Activated CD4-positive, alpha-beta T cell treated with anti-CD3 and anti-CD28 coated beads for 36 hours (primary cell): Measurements from ENCODE around the gene DGKD. TPM values are rescaled to one million over a fixed set of nuclear protein-coding genes. Genes with fewer than 3 reads are reported as not detected.

ENCODE experiments used
- ATAC-seq: fragments of 200-7000 bp; cut with Tn5 transposase; one replicate; pipeline ENCODE4 v1.10.0; 2021; ENCODE audit warnings: mild to moderate bottlenecking, moderate library complexity
- CTCF ChIA-PET: fragments of 350-600 bp; sonication (Branson Sonifier 250); formaldehyde crosslinking; loops from one replicate; lab custom pipeline; 2021; ENCODE audit warnings: antibody characterized with exemption; lab: Charles Lee
- POLR2A ChIA-PET: fragments of 350-600 bp; sonication (Branson Sonifier 250); formaldehyde crosslinking; loops from one replicate; lab custom pipeline; 2021; ENCODE audit warnings: antibody characterized with exemption, inconsistent platforms; lab: Charles Lee
- DNase-seq: peaks from one replicate; pipeline ENCODE4 v3.0.0-alpha.2; 2020
- H3K27ac Mint-ChIP-seq: one replicate; pipeline ENCODE4 v1.8.0; 2021; ENCODE audit warnings: mixed read lengths
- H3K27me3 Mint-ChIP-seq: one replicate; pipeline ENCODE4 v1.8.0; 2021; ENCODE audit warnings: mixed read lengths
- H3K36me3 Mint-ChIP-seq: one replicate; pipeline ENCODE4 v1.8.0; 2021; ENCODE audit warnings: low read depth, mixed read lengths
- H3K4me1 Mint-ChIP-seq: one replicate; pipeline ENCODE4 v1.8.0; 2021; ENCODE audit warnings: mixed read lengths
- H3K4me3 Mint-ChIP-seq: one replicate; pipeline ENCODE4 v1.8.0; 2021; ENCODE audit warnings: mild to moderate bottlenecking, moderate library complexity, mixed read lengths
- H3K9me3 Mint-ChIP-seq: one replicate; pipeline ENCODE4 v1.8.0; 2021; ENCODE audit warnings: low read depth, mixed read lengths
- intact Hi-C, 2 experiments: fragments of 100-400 bp; cut with DNase I in 1 of 2; cut with micrococcal nuclease in 1 of 2; formaldehyde crosslinking; loops; one replicate each; pipeline versions ENCODE4 v1.14.2 to v1.15.1; 2022 to 2024; cut with DNase I, micrococcal nuclease
- total RNA-seq, 2 experiments: library from RNA; stranded (reverse); gene quantifications; one replicate each; pipeline ENCODE4 v1.2.3, GENCODE V29; 2021

DGKD gene
- total RNA-seq, 2 experiments from 2014 or later: 57.0 to 62.6 TPM

DNA sequence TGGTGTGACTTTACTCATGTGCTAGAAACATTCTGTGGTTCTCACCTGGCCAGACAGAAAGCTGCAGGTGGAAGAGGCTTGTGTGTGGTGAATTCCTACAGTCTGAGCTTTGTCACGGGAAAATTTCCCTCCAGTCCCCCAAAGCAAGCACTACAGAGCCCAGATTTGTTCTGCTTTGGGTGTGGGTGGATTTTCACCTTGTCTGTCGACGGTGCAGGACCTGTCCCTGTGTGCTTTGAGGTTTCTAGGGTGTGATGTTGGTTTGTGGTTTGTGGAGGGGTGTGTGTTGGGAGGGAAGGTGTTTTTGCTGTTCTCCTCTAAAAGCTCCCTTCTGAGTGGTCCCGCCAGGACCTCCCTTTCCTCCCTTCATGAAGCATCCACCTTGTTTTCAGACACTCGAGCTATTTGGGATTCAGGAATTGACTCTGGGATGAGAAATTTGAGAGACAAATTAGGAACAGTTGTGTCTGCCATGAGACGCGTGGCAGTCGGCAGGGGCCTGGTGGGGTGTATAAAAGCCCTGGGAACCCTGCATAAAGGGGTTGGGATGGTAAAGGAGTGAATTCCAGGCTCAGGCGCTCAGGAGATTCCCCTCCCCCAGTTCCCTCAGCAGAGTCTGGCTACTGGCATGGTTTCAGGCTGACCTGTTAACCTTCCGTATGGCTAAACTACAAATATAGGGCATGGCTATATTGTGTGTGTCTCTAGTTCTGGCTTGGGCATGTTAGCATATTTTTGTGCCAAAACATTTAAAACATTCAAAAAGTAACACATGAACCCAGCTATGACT, 65.5 kb downstream of the DGKD start:
- H3K27me3 Mint-ChIP-seq: no peaks in the 10 kb centered on the region

DNA sequence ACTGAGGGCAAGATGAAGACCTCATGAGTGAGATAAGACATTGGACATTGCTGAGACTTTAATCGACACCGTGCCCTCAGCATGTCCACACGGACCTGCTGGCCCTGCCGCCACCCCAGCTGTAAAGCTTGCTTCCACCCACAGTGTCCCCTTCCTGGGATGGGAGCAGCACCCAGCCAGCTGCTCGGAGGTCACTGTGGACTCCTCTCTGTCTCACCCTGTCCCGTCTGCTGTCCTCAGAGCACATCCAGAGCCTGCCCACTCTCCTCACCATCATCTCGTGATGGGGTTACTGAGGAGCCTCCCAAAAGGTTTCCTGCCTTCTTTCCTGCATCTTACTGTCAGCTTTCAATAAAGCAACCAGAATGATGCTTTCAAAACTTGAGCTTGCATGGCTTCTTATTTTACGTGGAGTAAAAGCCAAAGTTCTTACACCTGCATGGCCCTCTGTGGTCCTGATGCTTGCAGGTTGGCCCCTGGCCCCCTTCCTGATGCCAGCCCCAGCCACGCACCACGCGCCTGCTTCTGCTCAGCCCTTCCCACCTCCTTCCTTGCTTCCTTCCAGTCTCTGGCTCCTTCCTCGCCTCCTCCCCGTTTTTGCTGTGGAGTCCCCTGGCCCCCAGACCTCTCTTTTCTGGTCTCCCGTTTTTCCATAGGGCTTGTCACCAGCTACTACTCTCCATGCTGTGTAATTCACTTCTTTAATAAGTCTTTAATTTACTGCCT, 67.0 kb downstream of the DGKD start:
- ATAC-seq (no peak), DNase-seq (no peak)
- H3K4me1 Mint-ChIP-seq: peaks cover 92% of the 10 kb centered on the region
- POLR2A ChIA-PET: no interaction called here
- H3K27me3 Mint-ChIP-seq: no peaks in the 10 kb centered on the region
- peaks cover 25% of the 10 kb centered on the region for H3K36me3 Mint-ChIP-seq
- peaks cover 3% of the 10 kb centered on the region for H3K9me3 Mint-ChIP-seq
- H3K4me3 Mint-ChIP-seq: peak overlapping the region; percentile 11
- intact Hi-C loops: no loop called here
- peak overlapping the region; percentile 80 for H3K27ac Mint-ChIP-seq
- CTCF ChIA-PET: interaction anchor here (0.7 to 10.4 kb wide), 4 partner anchors 11 to 153 kb away, joined by 3 to 102 read pairs (median 10); no protein-coding TSS in a partner anchor

More for the DNA sequence above, 65.5 kb downstream of the DGKD start:
- peak; percentile 67 for DNase-seq
- Mint-ChIP-seq H3K4me1 (peaks cover 96% of the 10 kb centered on the region), H3K27ac (peak overlapping the region; percentile 81), H3K36me3 (peaks cover 22% of the 10 kb centered on the region), H3K9me3 (no peaks in the 10 kb centered on the region), H3K4me3 (peak overlapping the region; percentile 63)
- intact Hi-C loops: loop anchor here in 1 of 2 experiments (5.0 to 10.0 kb wide), 3 partner anchors 152 to 875 kb away; partner anchors contain the start of gene HJURP
- POLR2A ChIA-PET: interaction anchor here (0.6 kb wide), 2 partner anchors 17 to 637 kb away, joined by 3 read pairs; no protein-coding TSS in a partner anchor
- ATAC-seq: peak; percentile 31
- CTCF ChIA-PET: interaction anchor here (0.5 to 10.4 kb wide), 10 partner anchors 10 to 391 kb away, joined by 3 to 102 read pairs (median 3); partner anchors contain the start of gene DGKD

DNA sequence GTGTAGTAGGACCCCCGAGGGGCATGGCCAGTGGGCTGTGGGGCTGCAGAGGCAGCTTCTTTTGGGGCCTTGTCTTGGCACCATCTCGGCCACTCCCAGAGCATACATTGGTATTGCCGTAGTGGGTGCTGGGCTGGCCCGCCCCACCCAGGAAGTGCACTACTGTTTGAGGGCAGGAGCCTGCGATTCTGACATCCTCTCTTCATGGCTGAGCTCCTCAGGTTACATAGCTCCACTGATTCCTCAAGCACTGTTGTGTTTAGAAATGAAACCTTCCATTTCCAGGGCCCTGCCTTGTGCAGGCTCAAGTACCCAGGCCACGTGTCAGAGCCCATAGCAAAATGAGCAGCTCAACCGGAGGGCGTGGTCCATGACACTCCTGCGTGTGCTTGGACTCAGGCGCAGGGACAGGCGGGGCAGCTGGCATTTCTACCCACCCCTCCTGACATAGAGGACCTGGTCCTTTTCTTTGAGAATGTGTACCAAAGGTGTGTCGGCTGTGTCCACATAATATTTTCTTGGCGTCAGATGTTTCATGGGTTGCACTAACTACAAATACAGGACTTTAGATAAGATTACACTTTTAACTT, 67.9 kb downstream of the DGKD start:
- peaks cover 94% of the 10 kb centered on the region for H3K4me1 Mint-ChIP-seq
- no peaks in the 10 kb centered on the region for H3K27me3 Mint-ChIP-seq
- ATAC-seq: peak; percentile 59
- H3K4me3 Mint-ChIP-seq: peak overlapping the region; percentile 11
- H3K9me3 Mint-ChIP-seq: peaks cover 10% of the 10 kb centered on the region
- intact Hi-C loops: no loop called here
- CTCF ChIA-PET: interaction anchor here (0.6 to 10.4 kb wide), 7 partner anchors 8 to 154 kb away, joined by 3 to 102 read pairs (median 4); no protein-coding TSS in a partner anchor
- peak; percentile 72 for DNase-seq
- H3K36me3 Mint-ChIP-seq: peaks cover 33% of the 10 kb centered on the region
- POLR2A ChIA-PET: no interaction called here
- peak overlapping the region; percentile 80 for H3K27ac Mint-ChIP-seq

DNA sequence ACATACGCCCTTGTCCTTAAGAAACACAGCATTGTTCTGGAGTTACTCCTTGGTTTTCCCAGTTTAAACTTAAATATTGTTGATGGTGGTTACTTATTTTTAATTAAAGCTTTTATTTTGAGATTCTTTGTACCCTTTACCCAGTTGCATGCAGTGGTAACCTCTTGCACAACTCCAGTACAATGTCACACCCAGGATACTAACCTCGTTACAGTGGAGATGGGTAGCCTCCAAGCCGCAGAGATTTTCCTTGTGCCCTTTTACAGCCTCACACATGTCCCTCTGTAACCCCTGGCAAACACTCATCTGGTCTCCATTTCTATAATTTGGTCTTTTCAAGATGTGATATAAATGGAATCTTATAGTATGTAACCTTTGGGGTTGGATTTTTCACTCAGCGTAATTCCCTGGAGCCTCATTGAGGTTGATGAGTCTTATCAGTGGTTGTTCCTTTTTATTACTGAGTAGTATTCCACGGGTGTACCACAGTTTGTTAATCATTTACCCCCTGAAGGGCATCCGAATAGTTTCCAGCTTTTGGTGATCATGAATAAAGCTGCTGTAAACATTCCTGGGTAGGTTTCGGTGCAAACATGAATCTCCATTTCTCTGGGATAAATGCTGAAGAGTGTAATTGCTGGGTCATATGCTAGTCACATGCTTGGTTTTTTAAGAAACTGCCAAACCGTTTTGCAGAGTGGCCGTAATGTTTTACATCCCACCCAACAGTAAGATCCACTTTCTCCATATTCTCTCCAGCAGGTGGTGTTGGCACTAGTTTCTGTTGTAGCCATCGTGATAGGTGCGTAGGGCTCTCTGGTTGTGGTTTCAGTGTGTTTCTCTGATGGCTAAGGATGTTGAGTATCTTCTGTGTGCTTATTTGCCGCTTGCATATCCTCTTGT, 68.6 kb downstream of the DGKD start:
- ATAC-seq: no peak
- Mint-ChIP-seq H3K36me3 (peaks cover 34% of the 10 kb centered on the region), H3K4me3 (no peak overlapping the region), H3K27ac (peak overlapping the region; percentile 80), H3K27me3 (no peaks in the 10 kb centered on the region), H3K4me1 (peaks cover 94% of the 10 kb centered on the region), H3K9me3 (peaks cover 10% of the 10 kb centered on the region)
- no peak for DNase-seq
- POLR2A ChIA-PET: no interaction called here
- CTCF ChIA-PET: interaction anchor here (0.6 to 10.4 kb wide), 6 partner anchors 9 to 1728 kb away, joined by 3 to 102 read pairs (median 4); no protein-coding TSS in a partner anchor
- intact Hi-C loops: no loop called here

DNA sequence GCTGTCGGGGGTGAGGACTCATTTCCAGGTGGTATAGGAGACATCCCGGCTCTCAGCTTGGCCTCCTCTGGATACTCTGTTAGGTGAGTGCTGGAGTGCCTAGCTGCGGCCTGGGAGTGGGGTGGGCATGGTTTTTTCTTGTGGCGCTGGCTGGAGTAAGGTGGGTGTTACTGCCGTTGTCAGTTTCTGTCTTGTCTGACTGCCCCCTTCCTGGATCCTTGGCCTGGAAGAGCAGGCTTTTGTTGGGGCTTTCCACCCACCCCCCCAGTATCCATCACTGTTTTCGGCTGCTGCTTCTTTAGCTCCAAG, 69.2 kb downstream of the DGKD start:
- CTCF ChIA-PET: interaction anchor here (0.7 to 10.4 kb wide), 4 partner anchors 9 to 1729 kb away, joined by 3 to 102 read pairs (median 4); no protein-coding TSS in a partner anchor
- H3K4me1 Mint-ChIP-seq: peaks cover 94% of the 10 kb centered on the region
- H3K36me3 Mint-ChIP-seq: peaks cover 34% of the 10 kb centered on the region
- ATAC-seq (no peak), DNase-seq (no peak)
- peak overlapping the region; percentile 29 for H3K27ac Mint-ChIP-seq
- intact Hi-C loops: no loop called here
- H3K9me3 Mint-ChIP-seq: peaks cover 10% of the 10 kb centered on the region
- no peak overlapping the region for H3K4me3 Mint-ChIP-seq
- no peaks in the 10 kb centered on the region for H3K27me3 Mint-ChIP-seq
- POLR2A ChIA-PET: no interaction called here

DNA sequence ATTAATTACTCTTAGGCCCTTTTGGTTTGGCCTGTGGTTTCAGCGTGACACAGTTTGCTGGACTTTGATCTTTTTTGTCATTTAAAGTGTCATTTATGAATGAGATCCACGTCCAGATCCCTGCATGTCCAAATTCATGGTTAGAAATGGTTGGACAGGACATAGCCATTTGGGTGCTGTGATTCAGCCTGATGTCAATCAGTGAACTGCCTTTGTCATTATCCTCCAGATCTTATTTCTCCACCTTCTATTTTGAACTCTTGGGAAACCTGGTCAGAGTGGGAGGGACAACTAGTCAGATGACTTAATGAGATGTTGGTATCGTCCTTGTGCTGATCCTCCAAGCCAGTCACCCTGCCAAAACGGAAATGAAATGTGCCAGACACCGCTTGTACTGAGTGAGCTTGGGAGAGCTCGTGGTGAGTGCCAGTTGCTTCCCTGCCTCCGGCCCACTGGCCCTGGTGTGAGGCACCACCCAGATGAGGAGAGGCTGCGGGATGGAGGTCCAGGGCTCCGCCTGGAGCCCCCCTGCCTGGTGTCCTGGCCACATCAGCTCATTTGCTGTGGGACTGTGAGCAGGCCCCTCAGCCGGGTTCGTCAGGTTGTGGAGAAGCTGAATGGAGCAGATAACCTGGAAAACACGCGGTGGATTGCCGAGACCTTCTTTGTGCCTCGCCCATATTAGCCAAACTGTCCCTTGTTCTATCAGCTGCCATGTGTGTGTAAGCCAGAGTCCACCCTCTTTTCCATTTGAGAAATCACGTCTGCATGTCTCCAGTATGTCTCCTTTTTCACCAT, 70.1 kb downstream of the DGKD start:
- Mint-ChIP-seq H3K27me3 (no peaks in the 10 kb centered on the region), H3K4me1 (peaks cover 93% of the 10 kb centered on the region), H3K9me3 (peaks cover 10% of the 10 kb centered on the region), H3K4me3 (no peak overlapping the region), H3K36me3 (peaks cover 34% of the 10 kb centered on the region), H3K27ac (no peak overlapping the region)
- ChIA-PET POLR2A (interaction anchor here (0.6 kb wide), 1 partner anchor 363 kb away, joined by 4 read pairs; no protein-coding TSS in a partner anchor), CTCF (interaction anchor here (1.0 to 1.9 kb wide), 4 partner anchors 9 to 75 kb away, joined by 3 to 10 read pairs (median 3); no protein-coding TSS in a partner anchor)
- ATAC-seq (no peak), DNase-seq (no peak)
- intact Hi-C loops: no loop called here

DNA sequence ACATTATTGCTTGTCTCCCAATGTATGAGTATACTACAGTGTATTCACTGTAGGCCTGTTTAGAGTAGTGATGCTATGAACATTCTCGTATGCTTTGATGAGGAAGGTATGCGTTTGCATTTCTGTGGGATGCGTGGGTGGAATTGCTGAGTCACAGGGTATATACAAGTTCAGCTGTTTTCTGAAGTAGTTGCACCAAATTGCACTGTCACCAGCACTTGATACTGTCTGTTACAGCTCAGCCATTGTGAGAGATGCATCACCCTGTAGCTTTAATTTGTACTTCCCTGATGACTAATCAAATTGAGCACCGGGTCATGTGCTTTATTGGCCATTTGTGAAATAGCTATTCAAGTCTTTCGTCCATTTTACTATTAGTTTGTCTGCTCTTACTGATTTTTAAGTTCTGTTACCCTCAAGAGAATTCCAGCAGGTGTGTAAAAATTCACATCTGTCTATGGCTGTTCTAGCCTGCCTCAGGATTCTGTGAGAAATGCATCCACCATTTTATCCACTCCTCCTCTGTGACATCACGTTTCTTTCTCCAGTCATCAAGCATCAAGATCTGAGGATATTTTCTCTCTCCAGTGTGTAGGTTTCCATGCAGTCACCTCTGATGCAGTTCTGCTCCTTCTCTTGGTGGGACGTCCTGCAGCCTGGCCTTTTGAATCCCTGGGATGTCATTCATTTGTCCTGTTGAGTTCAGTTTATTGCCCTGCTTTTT, 72.5 kb downstream of the DGKD start:
- peaks cover 10% of the 10 kb centered on the region for H3K9me3 Mint-ChIP-seq
- peak overlapping the region; percentile 73 for H3K27ac Mint-ChIP-seq
- no peak overlapping the region for H3K4me3 Mint-ChIP-seq
- peaks cover 79% of the 10 kb centered on the region for H3K4me1 Mint-ChIP-seq
- intact Hi-C loops: loop anchor here (1.0 to 2.0 kb wide), 3 partner anchors 11 to 22 kb away; no protein-coding TSS in a partner anchor
- H3K36me3 Mint-ChIP-seq: peaks cover 39% of the 10 kb centered on the region
- ChIA-PET POLR2A (interaction anchor here (1.1 kb wide), 1 partner anchor 8 kb away, joined by 3 read pairs; no protein-coding TSS in a partner anchor), CTCF (interaction anchor here (0.6 to 3.7 kb wide), 5 partner anchors 9 to 117 kb away, joined by 3 to 16 read pairs (median 5); partner anchors contain the start of gene DGKD)
- no peaks in the 10 kb centered on the region for H3K27me3 Mint-ChIP-seq
- DNase-seq: peak; percentile 89
- peak; percentile 83 for ATAC-seq

DNA sequence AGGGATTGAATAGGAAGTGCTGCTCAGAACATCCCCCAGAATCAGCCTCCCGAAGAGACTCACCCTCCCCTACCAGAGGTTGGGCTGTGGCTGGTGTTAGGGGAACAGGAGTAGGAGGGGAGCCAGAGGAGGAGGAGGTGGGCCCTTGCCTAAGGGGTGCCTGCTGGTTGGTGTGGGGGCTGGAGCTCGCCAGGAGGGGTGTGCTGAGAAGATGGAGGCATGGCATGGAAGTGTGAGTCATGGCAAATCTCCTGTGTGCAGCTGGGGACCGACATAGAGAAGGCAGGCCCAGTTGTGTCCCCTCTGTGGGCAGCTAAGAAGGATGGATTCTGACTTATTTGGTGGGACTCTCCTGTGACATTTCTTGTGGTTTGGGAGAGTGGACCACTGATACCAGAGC, 73.7 kb downstream of the DGKD start:
- peaks cover 66% of the 10 kb centered on the region for H3K4me1 Mint-ChIP-seq
- ChIA-PET CTCF (interaction anchor here (1.0 to 3.7 kb wide), 5 partner anchors 12 to 74 kb away, joined by 3 to 16 read pairs (median 5); partner anchors contain the start of gene DGKD), POLR2A (interaction anchor here (1.1 kb wide), 1 partner anchor 9 kb away, joined by 3 read pairs; no protein-coding TSS in a partner anchor)
- H3K4me3 Mint-ChIP-seq: no peak overlapping the region
- peaks cover 40% of the 10 kb centered on the region for H3K36me3 Mint-ChIP-seq
- H3K9me3 Mint-ChIP-seq: peaks cover 12% of the 10 kb centered on the region
- H3K27me3 Mint-ChIP-seq: no peaks in the 10 kb centered on the region
- H3K27ac Mint-ChIP-seq: no peak overlapping the region
- DNase-seq (no peak), ATAC-seq (no peak)
- intact Hi-C loops: no loop called here

DNA sequence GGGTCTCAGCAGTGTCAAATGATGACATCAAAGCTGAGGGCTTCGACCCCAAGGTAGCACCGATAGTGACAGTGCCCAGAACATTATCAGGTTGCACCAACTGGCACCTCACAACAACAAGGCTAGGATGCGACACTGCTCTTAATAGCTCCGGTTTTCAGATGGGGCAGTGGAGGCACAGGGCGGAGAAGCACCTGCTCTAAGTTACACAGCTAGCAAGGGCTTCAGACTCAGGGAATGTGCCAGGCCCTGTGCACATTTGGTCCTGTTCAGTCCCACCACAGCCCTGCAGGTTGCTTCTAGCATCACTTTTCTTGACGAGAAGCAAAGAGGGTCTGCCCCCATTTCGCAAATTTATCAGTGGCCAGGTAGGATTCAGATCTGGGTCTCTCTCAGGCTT, 74.1 kb downstream of the DGKD start:
- H3K36me3 Mint-ChIP-seq: peaks cover 37% of the 10 kb centered on the region
- ATAC-seq: no peak
- H3K27ac Mint-ChIP-seq: no peak overlapping the region
- peaks cover 66% of the 10 kb centered on the region for H3K4me1 Mint-ChIP-seq
- POLR2A ChIA-PET: no interaction called here
- DNase-seq: no peak
- H3K4me3 Mint-ChIP-seq: no peak overlapping the region
- intact Hi-C loops: no loop called here
- H3K9me3 Mint-ChIP-seq: peaks cover 12% of the 10 kb centered on the region
- no peaks in the 10 kb centered on the region for H3K27me3 Mint-ChIP-seq
- CTCF ChIA-PET: interaction anchor here (1.0 to 3.7 kb wide), 6 partner anchors 9 to 74 kb away, joined by 3 to 16 read pairs (median 6); partner anchors contain the start of gene DGKD
